Omental fat pad (tissue), 4 donors: ENCODE data around the gene CTIF. TPM values are rescaled to one million over a fixed set of nuclear protein-coding genes. Genes with fewer than 3 reads are reported as not detected.
A peak's percentile ranks its signal among the peaks of the same experiment; 100 is the strongest.

ENCODE experiments used
- ATAC-seq: fragments of 150-250 bp; one replicate; pipeline ENCODE4 v1.9.1; 2016; ENCODE audit warnings: mild to moderate bottlenecking, moderate library complexity; ENCODE audit not compliant: low FRiP score
- DNase-seq: peaks from one replicate; pipeline ENCODE4 v3.0.0-alpha.2; 2019; ENCODE audit warnings: low spot score
- total RNA-seq, 4 donors: library from RNA; depleted of rRNA; stranded (reverse); fragments of >200 nt; gene quantifications; one replicate each; pipeline ENCODE4 v1.1.0, GENCODE V29; 2016
- TF ChIP-seq, protein P1 (sequence below), 3 donors: fragments of 450-650 bp; IDR thresholded peaks; one replicate each; pipeline ENCODE4 v1.5.1; 2016 to 2017; ENCODE audit warnings: antibody characterized with exemption in 3 of 3, mild to moderate bottlenecking in 3 of 3, moderate library complexity in 2 of 3

CTIF gene
- total RNA-seq, 4 donors from 2014 or later, result 57.5 to 94.0 (median 72.4) TPM

DNA sequence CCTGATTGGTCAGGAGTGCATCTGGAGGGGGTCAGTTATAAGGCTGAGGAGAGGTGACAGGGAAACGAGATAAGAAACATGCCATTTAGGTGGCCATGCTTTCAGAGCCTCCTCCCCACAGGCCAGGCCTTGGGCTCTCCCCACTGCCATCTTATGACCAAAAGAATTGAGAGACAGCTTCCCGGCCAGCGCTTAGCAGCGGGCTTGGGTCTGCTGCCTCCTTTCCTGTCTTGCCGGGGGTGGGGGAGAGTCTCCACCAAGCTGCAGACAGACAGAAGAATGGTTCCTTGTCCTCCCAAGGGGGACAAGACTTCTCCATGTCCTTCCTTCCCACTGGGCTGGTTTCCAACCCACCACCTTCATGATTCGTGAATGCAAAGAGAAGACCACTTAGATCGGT, 240.6 kb downstream of the CTIF start:
- no peak for DNase-seq
- no peak for ATAC-seq
- TF ChIP-seq, protein P1, sequence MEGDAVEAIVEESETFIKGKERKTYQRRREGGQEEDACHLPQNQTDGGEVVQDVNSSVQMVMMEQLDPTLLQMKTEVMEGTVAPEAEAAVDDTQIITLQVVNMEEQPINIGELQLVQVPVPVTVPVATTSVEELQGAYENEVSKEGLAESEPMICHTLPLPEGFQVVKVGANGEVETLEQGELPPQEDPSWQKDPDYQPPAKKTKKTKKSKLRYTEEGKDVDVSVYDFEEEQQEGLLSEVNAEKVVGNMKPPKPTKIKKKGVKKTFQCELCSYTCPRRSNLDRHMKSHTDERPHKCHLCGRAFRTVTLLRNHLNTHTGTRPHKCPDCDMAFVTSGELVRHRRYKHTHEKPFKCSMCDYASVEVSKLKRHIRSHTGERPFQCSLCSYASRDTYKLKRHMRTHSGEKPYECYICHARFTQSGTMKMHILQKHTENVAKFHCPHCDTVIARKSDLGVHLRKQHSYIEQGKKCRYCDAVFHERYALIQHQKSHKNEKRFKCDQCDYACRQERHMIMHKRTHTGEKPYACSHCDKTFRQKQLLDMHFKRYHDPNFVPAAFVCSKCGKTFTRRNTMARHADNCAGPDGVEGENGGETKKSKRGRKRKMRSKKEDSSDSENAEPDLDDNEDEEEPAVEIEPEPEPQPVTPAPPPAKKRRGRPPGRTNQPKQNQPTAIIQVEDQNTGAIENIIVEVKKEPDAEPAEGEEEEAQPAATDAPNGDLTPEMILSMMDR (IDR thresholded peaks at IDR 0.05), result no peak

DNA sequence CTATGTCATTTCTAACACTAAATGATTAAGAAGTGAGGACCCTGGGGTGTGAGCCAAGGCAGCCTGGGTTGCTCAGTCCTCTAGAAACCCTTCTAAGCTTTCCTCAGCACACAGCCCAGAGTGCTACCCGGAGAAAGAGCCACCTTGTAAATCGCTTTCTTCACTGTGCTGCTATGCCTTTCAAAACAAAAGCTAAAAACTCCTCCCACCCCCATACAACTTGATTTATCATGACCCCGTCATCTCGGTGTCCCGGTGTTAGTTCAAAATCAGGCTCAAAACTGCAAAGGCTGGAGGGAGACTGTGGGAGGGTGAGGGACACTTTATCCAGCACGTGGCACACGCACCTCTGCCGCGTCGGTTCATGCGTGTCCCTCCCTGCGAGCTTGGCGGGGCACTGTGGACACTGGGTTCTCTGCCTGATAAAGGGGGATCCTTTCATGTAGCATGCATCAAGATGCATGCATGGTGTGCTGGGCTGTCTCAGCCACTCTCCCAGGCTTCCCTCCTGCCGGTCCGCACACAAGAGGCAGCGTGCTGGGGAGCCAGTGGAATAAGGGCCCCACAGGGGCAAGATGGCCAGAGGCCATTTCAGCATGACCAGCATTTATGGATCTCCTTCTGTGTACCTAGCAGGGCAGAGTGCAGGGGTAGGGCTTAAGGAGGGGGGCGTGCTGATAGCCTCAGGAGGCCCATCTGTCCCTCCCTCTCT, 241.5 kb downstream of the CTIF start:
- no peak for ATAC-seq
- TF ChIP-seq, protein P1 (IDR thresholded peaks at IDR 0.05), result no peak
- DNase-seq, result no peak

DNA sequence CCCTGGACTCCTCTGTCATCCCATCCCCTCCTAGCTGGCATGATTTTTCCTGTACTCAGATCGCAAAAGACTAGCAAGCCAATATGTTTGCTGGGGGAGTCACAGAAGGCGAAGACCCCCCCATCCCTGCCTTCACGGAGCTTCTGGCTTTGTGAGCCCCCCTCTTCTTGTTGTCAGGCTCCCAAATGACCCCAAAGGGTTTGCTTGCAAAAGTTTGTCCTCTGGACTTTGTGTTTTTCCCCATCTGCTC, 242.0 kb downstream of the CTIF start:
- TF ChIP-seq, protein P1 (IDR thresholded peaks at IDR 0.05), result no peak
- DNase-seq (no peak), ATAC-seq (no peak)

DNA sequence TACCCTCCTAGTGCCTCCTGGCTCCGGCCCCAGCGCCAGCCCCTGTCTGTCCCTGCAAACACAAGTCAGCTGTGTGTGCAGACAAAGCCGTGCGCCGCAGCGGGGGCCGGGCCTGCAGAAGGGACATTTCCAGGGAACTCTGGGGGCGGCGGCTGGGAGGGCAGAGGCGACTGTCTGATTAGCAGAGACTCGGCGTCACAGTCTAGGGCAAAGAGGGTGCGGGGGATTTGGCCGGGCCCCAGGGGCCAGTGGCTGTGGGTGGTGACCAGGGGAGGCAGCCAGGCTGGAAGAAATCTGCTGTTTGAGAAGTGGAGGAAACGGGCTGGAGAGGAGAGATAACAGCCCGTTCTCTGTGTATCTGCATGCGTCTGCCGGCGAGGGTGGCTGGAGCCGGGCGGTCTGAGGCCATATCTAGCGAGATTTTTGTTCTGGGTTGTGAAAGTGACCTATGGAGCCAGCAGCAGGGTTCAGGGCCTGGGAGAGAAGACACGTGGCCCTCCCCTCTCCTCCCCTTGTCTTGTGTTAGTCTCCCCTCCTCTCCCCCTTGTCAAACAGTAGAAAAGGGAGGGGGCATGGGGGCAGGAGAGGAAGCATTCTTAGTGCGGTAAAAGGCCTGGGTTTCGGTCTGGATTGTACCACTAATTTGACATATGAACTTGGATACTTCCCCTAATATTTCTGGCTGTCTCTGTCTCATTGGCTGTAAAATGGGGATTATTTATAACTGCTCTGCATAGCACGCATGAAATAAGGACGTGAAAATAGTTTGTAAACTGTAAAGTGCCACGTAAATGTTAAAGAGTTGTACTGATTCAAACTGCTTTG, 242.5 kb downstream of the CTIF start:
- TF ChIP-seq, protein P1 (IDR thresholded peaks at IDR 0.05), result no peak
- ATAC-seq (peak; percentile 47), DNase-seq (peak; percentile 59)

DNA sequence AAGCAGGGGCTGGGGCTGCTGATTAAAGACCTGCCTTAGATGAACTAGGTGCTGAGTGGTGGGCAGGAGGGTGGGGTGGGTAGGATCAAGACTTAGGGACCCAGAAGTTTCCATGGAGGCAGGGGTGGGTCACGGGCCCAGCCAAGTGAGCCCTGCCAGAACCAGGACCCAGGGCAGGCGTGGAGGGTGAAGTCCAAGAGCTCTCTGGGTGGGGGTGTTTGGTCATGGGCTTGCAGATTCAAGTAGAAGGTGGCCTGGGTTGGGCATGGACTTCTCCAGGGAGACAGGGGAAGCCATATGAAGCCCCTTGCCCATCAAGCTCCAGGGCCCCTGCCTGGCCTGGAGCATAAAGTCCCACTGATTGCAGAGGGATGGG, 243.1 kb downstream of the CTIF start:
- DNase-seq, result no peak
- no peak for ATAC-seq
- TF ChIP-seq, protein P1 (IDR thresholded peaks at IDR 0.05), result no peak

DNA sequence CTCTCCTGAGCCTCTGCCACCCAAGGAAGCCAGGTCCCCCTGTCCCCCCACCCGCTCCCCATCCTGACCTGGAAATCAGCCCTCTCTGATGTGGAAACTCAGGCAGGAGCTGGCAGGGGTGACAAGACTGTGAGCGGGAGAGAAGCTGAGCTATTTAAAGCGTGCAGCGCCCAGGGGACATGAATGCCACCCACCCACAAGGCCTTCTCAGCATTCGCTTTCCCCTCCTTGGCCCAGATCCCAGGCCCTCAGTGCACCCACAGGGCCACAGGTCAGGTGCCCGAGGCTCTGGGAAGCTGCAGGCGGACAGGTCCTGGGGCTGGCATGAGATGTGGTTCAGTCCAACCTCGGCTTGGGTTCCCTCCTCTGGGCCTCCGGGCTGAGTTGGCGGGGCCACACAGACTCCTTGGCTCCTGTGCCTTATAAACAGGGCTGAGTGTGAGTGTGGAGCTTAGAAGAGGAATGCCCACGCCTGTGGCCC, 243.6 kb downstream of the CTIF start:
- TF ChIP-seq, protein P1 (IDR thresholded peaks at IDR 0.05), result no peak
- no peak for ATAC-seq
- DNase-seq, result no peak
